ENCODE measurements around the gene HYAL3. TPM values are rescaled to one million over a fixed set of nuclear protein-coding genes. Genes with fewer than 3 reads are reported as not detected.

HYAL3 gene
- total RNA-seq, 1 donor from 2014 or later, result 8.1 TPM

- intact Hi-C loops (cut with DNase I), result no loop called here
- Histone ChIP-seq H3K27me3 (no peaks in the 10 kb centered on the region), H3K4me1 (peaks cover 40% of the 10 kb centered on the region), H3K27ac (no peak overlapping the region), H3K9me3 (no peaks in the 10 kb centered on the region), H3K36me3 (no peaks in the 10 kb centered on the region), H3K4me3 (no peak overlapping the region)
- DNase-seq (ENCODE audit: extremely low spot score in 2 of 2), result peak in 1 of 2 donors; percentile 82
- TF ChIP-seq POLR2AphosphoS5 (IDR thresholded peaks at IDR 0.05; ENCODE audit: insufficient read depth in 1 of 2, low read depth in 1 of 2) (no peak), CTCF (IDR thresholded peaks at IDR 0.05) (no peak), POLR2A (IDR thresholded peaks at IDR 0.05) (no peak)
Observed at GRCh38 chr3:50304601-50305000, 5.4 kb upstream of the HYAL3 start.

GRCh38 chr3:50303013-50303815 lies 4.0 kb upstream of the HYAL3 start, which contains the start of gene HYAL1:
TSS of gene HYAL1 (minus strand) at chr3:50303574. CDS start at chr3:50302956, 618 bp downstream.
- Histone ChIP-seq H3K9me3 (no peaks in the 10 kb centered on the region), H3K27ac (peak within 1 kb of the TSS; percentile 91), H3K4me3 (peak within 1 kb of the TSS; percentile 6 to 25), H3K27me3 (no peaks in the 10 kb centered on the region), H3K36me3 (no peaks in the 10 kb centered on the region), H3K4me1 (peaks cover 46% of the 10 kb centered on the region)
- intact Hi-C loops (cut with DNase I), result no loop called here
- DNase-seq (ENCODE audit: extremely low spot score in 2 of 2), result peak in 1 of 2 donors; percentile 89
- TF ChIP-seq CTCF (IDR thresholded peaks at IDR 0.05) (no peak), POLR2AphosphoS5 (IDR thresholded peaks at IDR 0.05; ENCODE audit: insufficient read depth in 1 of 2, low read depth in 1 of 2) (peak; percentile 47 to 75)

GRCh38 chr3:50302095-50303012 lies 3.1 kb upstream of the HYAL3 start:
- intact Hi-C loops (cut with DNase I), result no loop called here
- H3K36me3 ChIP-seq, result peaks cover 0 to under 1% of the 10 kb centered on the region in 2 donors
- DNase-seq (ENCODE audit: extremely low spot score in 2 of 2), result peak in 1 of 2 donors; percentile 88
- no peaks in the 10 kb centered on the region for H3K9me3 ChIP-seq
- peak overlapping the region; percentile 6 to 25 for H3K4me3 ChIP-seq
- no peaks in the 10 kb centered on the region for H3K27me3 ChIP-seq
- H3K4me1 ChIP-seq, result peaks cover 54% of the 10 kb centered on the region
- peak overlapping the region; percentile 91 for H3K27ac ChIP-seq
- TF ChIP-seq POLR2AphosphoS5 (IDR thresholded peaks at IDR 0.05; ENCODE audit: insufficient read depth in 1 of 2, low read depth in 1 of 2) (no peak), CTCF (IDR thresholded peaks at IDR 0.05) (no peak), POLR2A (IDR thresholded peaks at IDR 0.05) (no peak)

GRCh38 chr3:50300681-50301254 lies 1.6 kb upstream of the HYAL3 start:
- Histone ChIP-seq H3K27ac (peak overlapping the region; percentile 91), H3K36me3 (peaks cover 0 to 5% of the 10 kb centered on the region in 2 donors), H3K27me3 (no peaks in the 10 kb centered on the region), H3K9me3 (no peaks in the 10 kb centered on the region), H3K4me1 (peaks cover 55% of the 10 kb centered on the region), H3K4me3 (peak overlapping the region in 1 of 2 donors; percentile 47)
- peak in 1 of 2 donors; percentile 92 for DNase-seq (ENCODE audit: extremely low spot score in 2 of 2)
- intact Hi-C loops (cut with DNase I), result no loop called here
- TF ChIP-seq POLR2AphosphoS5 (IDR thresholded peaks at IDR 0.05; ENCODE audit: insufficient read depth in 1 of 2, low read depth in 1 of 2) (no peak), CTCF (IDR thresholded peaks at IDR 0.05) (no peak), POLR2A (IDR thresholded peaks at IDR 0.05) (no peak)

All from vagina (tissue), 2 donors.